Vagina (tissue), 2 donors: ENCODE results near the gene LSM14A.

Experiments
- CTCF ChIP-seq, 3 experiments: fragments of 450-650 bp in 2 of 3; fragments of 200-600 bp in 1 of 3; sonication (generic) in 1 of 3; IDR thresholded peaks; one replicate each; pipeline ENCODE4 v1.5.1; 2017 to 2019; ENCODE audit warnings: antibody characterized with exemption in 3 of 3, mild to moderate bottlenecking in 2 of 3, moderate library complexity in 2 of 3
- POLR2AphosphoS5 ChIP-seq, 2 donors: sonication (generic); formaldehyde crosslinking; IDR thresholded peaks; one replicate each; pipeline ENCODE4 v1.9.0; 2017; ENCODE audit warnings: antibody characterized with exemption in 2 of 2, mild to moderate bottlenecking in 2 of 2, low read depth in 1 of 2; ENCODE audit not compliant: insufficient read depth in 1 of 2

DNA sequence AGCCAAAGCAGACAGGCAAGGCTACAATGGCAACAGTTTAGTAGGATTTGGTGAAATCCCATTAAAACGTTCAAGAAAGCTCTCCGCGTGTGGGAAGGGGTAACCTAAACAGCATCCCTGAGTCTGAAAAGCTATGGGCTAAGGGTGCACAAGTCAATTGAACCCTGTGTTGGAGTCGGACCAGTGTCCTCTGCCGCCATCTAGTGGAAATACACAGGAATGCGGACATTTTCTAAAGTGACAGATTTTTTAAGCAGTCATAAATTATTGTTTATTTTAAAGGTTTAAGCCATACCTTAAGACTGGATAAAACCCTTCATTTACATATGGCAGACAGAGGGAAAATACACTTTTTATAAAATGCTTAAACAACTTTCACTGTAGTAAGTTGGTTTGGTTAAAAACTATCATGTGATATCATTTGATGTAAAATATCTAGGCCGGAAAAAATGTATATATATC, 26.5 kb upstream of the LSM14A start:
- TF ChIP-seq CTCF (IDR thresholded peaks at IDR 0.05) (peak; percentile 63 to 73 (median 70)), POLR2AphosphoS5 (IDR thresholded peaks at IDR 0.05; ENCODE audit: insufficient read depth in 1 of 2, low read depth in 1 of 2) (no peak)
